ENCODE data around the gene F8.

The F8 gene

GRCh38 chrX:154799556-154800348 is 222.8 kb downstream of the F8 start:
- intact Hi-C loops (cut with DNase I) = no loop called here
- DNase-seq = no peak

- intact Hi-C loops (cut with DNase I) = no loop called here
- no peak for DNase-seq
These were observed 225.5 kb downstream of the F8 start for GRCh38 chrX:154797006-154797405.

GRCh38 chrX:154795016-154795415 is 227.5 kb downstream of the F8 start:
- intact Hi-C loops (cut with DNase I) = no loop called here
- no peak for DNase-seq

- DNase-seq = no peak
- intact Hi-C loops (cut with DNase I) = no loop called here
These were observed 229.3 kb downstream of the F8 start for GRCh38 chrX:154793084-154793795.

- intact Hi-C loops (cut with DNase I) = no loop called here
- no peak for DNase-seq
These were observed 230.6 kb downstream of the F8 start for GRCh38 chrX:154791939-154792338.

- intact Hi-C loops (cut with DNase I) = no loop called here
- no peak for DNase-seq
These were observed 231.1 kb downstream of the F8 start for GRCh38 chrX:154791467-154791866.
